ENCODE measurements around the gene ZNF672. TPM values are rescaled to one million over a fixed set of nuclear protein-coding genes. Genes with fewer than 3 reads are reported as not detected.

The ZNF672 gene
- polyA plus RNA-seq, 1 of the 3 experiments (the other 2 are of a cell fraction) = 14.2 TPM

GRCh38 chr1:248860007-248860406 is 22.0 kb downstream of the ZNF672 start:
- Histone ChIP-seq H3K36me3 (replicated peaks in 1 of 2; ENCODE audit: control insufficient read depth in 1 of 2, insufficient read depth in 2 of 2, low read length in 1 of 2) (peaks cover 2 to 7% of the 10 kb centered on the region in 2 experiments), H3K4me3 (ENCODE audit: low read depth in 2 of 2, low read length in 1 of 2) (no peak overlapping the region), H2AFZ (ENCODE audit: low read depth) (no peak overlapping the region), H3K4me2 (no peak overlapping the region), H3K9ac (no peak overlapping the region), H3F3A (replicated peaks; ENCODE audit: insufficient read depth) (no peaks in the 10 kb centered on the region), H3K4me1 (ENCODE audit: control insufficient read depth in 1 of 2, insufficient read depth in 2 of 2, low read depth in 1 of 2, low read length in 1 of 2) (peaks cover 13 to 31% of the 10 kb centered on the region in 2 experiments; a peak in 3 of 4 replicates), H3K9me2 (no peaks in the 10 kb centered on the region), H3K27me3 (ENCODE audit: insufficient read depth) (no peaks in the 10 kb centered on the region), H3K79me2 (ENCODE audit: insufficient read depth) (peaks cover 10% of the 10 kb centered on the region; the same call in 1 of the 2 replicates), H3K27ac (ENCODE audit: low read depth in 2 of 2, low read length in 1 of 2) (no peak overlapping the region; a peak in 1 of 4 replicates), H4K20me1 (ENCODE audit: insufficient read depth) (no peaks in the 10 kb centered on the region), H3K9me3 (no peaks in the 10 kb centered on the region)
- ChIA-PET POLR2A (interaction anchor here (0.9 to 2.8 kb wide), 3 partner anchors 22 to 45 kb away, joined by 3 to 23 read pairs (median 6); partner anchors contain the start of genes SH3BP5L and ZNF672), CTCF (interaction anchor here (2.5 to 3.8 kb wide), 3 partner anchors 13 to 21 kb away, joined by 19 to 33 read pairs (median 26); partner anchors contain the start of gene ZNF672)
- WGBS (ENCODE audit: low lambda C conversion rate) = 94% methylated on average over 4 of the region's 4 CpGs
- DNase-seq = no peak
- TF ChIP-seq YY1 (IDR thresholded peaks at IDR 0.05; ENCODE audit: low read depth) = no peak
- no peak for TF ChIP-seq MAX (IDR thresholded peaks at IDR 0.05; ENCODE audit: low read depth)
- no peak for TF ChIP-seq ELF1 (IDR thresholded peaks at IDR 0.05)
- TF ChIP-seq ZBTB33 (IDR thresholded peaks at IDR 0.05; ENCODE audit: borderline replicate concordance, low read depth) = no peak
- no peak for TF ChIP-seq SIN3A (IDR thresholded peaks at IDR 0.05; ENCODE audit: borderline replicate concordance, low read depth, low read length)
- no peak for TF ChIP-seq MXI1 (IDR thresholded peaks at IDR 0.05; ENCODE audit: low read depth, low read length)
- no peak for TF ChIP-seq RFX5 (IDR thresholded peaks at IDR 0.05; ENCODE audit: low read length)
- TF ChIP-seq NFIC (IDR thresholded peaks at IDR 0.05; ENCODE audit: borderline replicate concordance) = no peak
- TF ChIP-seq GABPA (IDR thresholded peaks at IDR 0.05; ENCODE audit: low read depth) = no peak
- no peak for TF ChIP-seq NRF1 (IDR thresholded peaks at IDR 0.05; ENCODE audit: low read depth, low read length)
- TF ChIP-seq FOXM1 (IDR thresholded peaks at IDR 0.05; ENCODE audit: low read depth) = no peak
- TF ChIP-seq EP300 (IDR thresholded peaks at IDR 0.05; ENCODE audit: borderline replicate concordance in 1 of 2, low read depth in 1 of 2, low read length in 1 of 2) = no peak
- TF ChIP-seq TCF12 (IDR thresholded peaks at IDR 0.05) = no peak
- TF ChIP-seq REST (IDR thresholded peaks at IDR 0.05; ENCODE audit: low read depth, low read length) = no peak
- no peak for TF ChIP-seq SMC3 (IDR thresholded peaks at IDR 0.05; ENCODE audit: low read depth, low read length)

All from SK-N-SH (cell line).